Epithelial cell of esophagus (primary cell): Measurements from ENCODE around the gene ADAM12.

Experiments
- DNase-seq: peaks from one replicate; pipeline ENCODE4 v3.0.0; 2010; ENCODE audit warnings: low read depth
- H3K4me3 ChIP-seq: 2 replicates; pipeline ENCODE4 v1.5.1; 2011; ENCODE audit warnings: mild to moderate bottlenecking, low read length, control low read depth
- CTCF ChIP-seq: IDR thresholded peaks from 2 replicates; pipeline ENCODE4 v1.5.1; 2011; ENCODE audit warnings: low read depth, mild to moderate bottlenecking, low read length, control low read depth, inconsistent platforms; ENCODE audit not compliant: insufficient read depth; ENCODE audit errors: missing control alignments

ADAM12 gene

GRCh38 chr10:126239844-126240243, 148.4 kb downstream of the ADAM12 start:
- no peak for DNase-seq
- TF ChIP-seq CTCF = no peak
- H3K4me3 ChIP-seq = no peak overlapping the region

- TF ChIP-seq CTCF = no peak
- DNase-seq = no peak
- H3K4me3 ChIP-seq = no peak overlapping the region
These were observed 152.1 kb downstream of the ADAM12 start for GRCh38 chr10:126235979-126236851.

GRCh38 chr10:126235091-126235978, 152.9 kb downstream of the ADAM12 start:
- no peak for TF ChIP-seq CTCF
- no peak overlapping the region for H3K4me3 ChIP-seq
- DNase-seq = no peak

GRCh38 chr10:126234630-126235029, 153.6 kb downstream of the ADAM12 start:
- no peak for TF ChIP-seq CTCF
- no peak for DNase-seq
- H3K4me3 ChIP-seq = no peak overlapping the region

- H3K4me3 ChIP-seq = no peak overlapping the region
- no peak for DNase-seq
- no peak for TF ChIP-seq CTCF
These were observed 154.8 kb downstream of the ADAM12 start for GRCh38 chr10:126233182-126234148.

- DNase-seq = no peak
- no peak for TF ChIP-seq CTCF
- no peak overlapping the region for H3K4me3 ChIP-seq
These were observed 157.7 kb downstream of the ADAM12 start for GRCh38 chr10:126230587-126230986.
